ENCODE measurements around the gene CACFD1. TPM values are rescaled to one million over a fixed set of nuclear protein-coding genes. Genes with fewer than 3 reads are reported as not detected.

Gene CACFD1
- total and polyA plus RNA-seq, 2 of the 13 experiments (the other 11 are each of a cell fraction or from before 2014, with no cell fraction given), result 13.8 to 14.6 TPM

DNA sequence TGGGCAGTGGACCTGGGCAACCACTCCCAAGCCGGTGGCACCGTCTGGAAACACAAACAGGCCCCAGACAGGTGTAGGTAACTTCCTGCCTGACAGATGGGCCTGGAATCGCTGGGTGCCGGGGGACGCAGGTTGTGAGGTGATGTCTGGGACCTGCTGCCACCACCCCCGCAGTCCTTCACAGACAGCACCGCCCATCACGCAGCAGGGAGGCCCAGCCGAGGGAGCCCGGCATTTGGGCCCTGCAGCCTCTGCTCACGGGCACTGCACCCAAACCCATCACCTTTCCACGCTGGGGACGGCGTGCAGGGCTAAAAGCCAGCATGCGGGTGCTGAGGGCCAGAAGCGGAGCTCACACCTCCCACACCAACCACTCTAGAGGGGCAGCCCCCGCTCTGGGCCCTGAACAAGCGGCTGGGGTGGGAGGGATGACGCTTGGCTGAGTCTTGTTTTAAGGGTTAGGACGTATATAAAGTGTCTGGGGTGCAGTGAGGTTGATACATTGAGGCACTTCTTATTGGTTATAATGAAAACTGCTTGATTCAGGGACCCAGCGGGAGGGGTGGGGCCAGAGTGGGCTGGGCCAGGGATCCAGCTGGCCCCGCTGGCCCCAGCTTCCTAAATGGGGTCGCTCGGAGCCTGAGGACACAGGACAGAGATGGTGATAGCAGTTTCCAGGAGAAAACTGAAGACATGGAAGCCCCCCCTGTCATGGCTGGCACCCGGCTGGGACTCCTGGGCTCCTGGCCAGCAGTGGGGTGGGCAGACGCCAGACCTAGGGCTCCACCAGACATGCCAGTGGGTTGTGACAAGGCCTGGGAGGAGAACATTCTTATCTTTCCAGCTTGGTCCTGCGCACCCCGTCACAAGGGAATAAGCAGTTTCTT is 53.7 kb downstream of the CACFD1 start:
- Histone ChIP-seq H3K79me2 (ENCODE audit: insufficient read depth, low read length) (no peaks in the 10 kb centered on the region), H3K9me3 (ENCODE audit: low read length) (no peaks in the 10 kb centered on the region), H3K36me3 (replicated peaks in 1 of 2; ENCODE audit: control insufficient read depth in 1 of 2, insufficient read depth in 2 of 2, low read length in 2 of 2) (no peaks in the 10 kb centered on the region), H3K4me2 (ENCODE audit: low read depth, low read length) (no peak overlapping the region), H3K27ac (ENCODE audit: extremely low read length, insufficient read depth, low read length) (no peak overlapping the region), H3K9ac (ENCODE audit: insufficient read depth, low read depth, low read length) (no peak overlapping the region), H2AFZ (ENCODE audit: low read length) (no peak overlapping the region), H3K27me3 (ENCODE audit: control insufficient read depth in 1 of 2, insufficient read depth in 2 of 2, low read length in 2 of 2) (peaks cover 3 to 69% of the 10 kb centered on the region in 2 experiments; a peak in 3 of 5 replicates), H3K4me3 (replicated peaks in 1 of 3; ENCODE audit: insufficient read depth in 1 of 3, low read depth in 2 of 3, low read length in 3 of 3) (no peak overlapping the region), H3K4me1 (ENCODE audit: insufficient read depth, low read length) (peaks cover 41% of the 10 kb centered on the region), H4K20me1 (ENCODE audit: insufficient read depth, low read length) (no peaks in the 10 kb centered on the region)
- intact Hi-C loops (cut with micrococcal nuclease; ENCODE audit: unreplicated experiment) (no loop called here), in situ Hi-C loops (cut with HindIII; ENCODE audit: extremely low pct_ligation_motif_present, low pct_unique_long_range_greater_than_20kb) (no loop called here)
- DNase-seq (ENCODE audit: low spot score) (no peak), FAIRE-seq (no peak), ATAC-seq (no peak)
- TF ChIP-seq, protein P1, sequence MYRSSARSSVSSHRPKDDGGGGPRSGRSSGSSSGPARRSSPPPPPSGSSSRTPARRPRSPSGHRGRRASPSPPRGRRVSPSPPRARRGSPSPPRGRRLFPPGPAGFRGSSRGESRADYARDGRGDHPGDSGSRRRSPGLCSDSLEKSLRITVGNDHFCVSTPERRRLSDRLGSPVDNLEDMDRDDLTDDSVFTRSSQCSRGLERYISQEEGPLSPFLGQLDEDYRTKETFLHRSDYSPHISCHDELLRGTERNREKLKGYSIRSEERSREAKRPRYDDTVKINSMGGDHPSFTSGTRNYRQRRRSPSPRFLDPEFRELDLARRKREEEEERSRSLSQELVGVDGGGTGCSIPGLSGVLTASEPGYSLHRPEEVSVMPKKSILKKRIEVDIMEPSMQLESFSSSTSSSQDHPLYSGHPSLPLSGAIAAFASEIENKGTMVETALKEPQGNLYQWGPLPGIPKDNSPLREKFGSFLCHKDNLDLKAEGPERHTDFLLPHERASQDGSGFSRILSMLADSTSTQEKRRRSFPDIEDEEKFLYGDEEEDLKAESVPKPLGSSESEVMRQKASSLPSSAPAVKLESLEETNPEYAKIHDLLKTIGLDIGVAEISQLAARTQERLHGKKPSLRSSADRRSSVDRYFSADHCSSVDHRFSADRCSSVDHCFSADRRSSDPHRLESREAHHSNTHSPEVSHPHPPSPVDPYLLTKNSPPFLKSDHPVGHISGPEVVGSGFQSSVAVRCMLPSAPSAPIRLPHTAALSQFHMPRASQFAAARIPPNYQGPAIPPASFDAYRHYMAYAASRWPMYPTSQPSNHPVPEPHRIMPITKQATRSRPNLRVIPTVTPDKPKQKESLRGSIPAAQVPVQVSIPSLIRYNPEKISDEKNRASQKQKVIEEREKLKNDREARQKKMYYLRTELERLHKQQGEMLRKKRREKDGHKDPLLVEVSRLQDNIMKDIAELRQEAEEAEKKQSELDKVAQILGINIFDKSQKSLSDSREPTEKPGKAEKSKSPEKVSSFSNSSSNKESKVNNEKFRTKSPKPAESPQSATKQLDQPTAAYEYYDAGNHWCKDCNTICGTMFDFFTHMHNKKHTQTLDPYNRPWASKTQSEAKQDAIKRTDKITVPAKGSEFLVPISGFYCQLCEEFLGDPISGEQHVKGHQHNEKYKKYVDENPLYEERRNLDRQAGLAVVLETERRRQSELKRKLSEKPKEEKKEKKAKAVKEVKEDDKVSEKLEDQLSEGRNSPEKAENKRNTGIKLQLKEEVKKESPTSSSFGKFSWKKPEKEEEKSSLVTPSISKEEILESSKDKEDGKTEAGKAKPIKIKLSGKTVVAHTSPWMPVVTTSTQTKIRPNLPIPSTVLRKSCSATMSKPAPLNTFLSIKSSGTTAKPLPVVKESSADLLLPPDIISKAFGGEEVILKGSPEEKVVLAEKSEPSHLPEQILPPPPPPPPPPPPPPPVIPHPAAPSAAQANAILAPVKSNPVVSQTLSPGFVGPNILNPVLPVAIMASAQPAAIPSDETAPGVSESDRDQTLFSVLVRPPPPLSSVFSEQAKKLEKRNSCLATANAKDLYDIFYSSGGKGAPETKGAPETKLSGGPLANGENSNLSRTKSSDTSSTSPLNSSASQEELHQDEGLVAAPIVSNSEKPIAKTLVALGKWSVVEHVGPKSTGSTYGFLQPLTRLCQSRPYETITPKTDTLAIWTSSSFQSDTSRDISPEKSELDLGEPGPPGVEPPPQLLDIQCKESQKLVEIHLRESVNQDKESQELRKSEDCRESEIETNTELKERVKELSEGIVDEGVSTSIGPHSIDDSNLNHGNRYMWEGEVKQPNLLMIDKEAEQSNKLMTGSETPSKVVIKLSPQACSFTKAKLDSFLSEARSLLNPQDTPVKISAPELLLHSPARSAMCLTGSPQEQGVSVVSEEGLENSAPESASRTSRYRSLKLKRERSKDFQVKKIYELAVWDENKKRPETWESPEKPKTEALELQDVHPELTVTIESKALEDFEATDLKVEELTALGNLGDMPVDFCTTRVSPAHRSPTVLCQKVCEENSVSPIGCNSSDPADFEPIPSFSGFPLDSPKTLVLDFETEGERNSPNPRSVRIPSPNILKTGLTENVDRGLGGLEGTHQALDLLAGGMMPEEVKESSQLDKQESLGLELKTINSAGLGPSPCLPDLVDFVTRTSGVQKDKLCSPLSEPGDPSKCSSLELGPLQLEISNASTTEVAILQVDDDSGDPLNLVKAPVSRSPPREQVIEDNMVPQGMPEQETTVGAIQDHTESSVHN (CRISPR knock-in tag; IDR thresholded peaks at IDR 0.05), result no peak
- TF ChIP-seq NR0B2 (CRISPR knock-in tag; IDR thresholded peaks at IDR 0.05) (no peak), KAT7 (CRISPR knock-in tag; IDR thresholded peaks at IDR 0.05; ENCODE audit: borderline replicate concordance) (no peak), GABPB1 (CRISPR knock-in tag; IDR thresholded peaks at IDR 0.05) (no peak), ISX (CRISPR knock-in tag; conservative IDR thresholded peaks at IDR 0.05) (no peak), ZNF256 (CRISPR knock-in tag; conservative IDR thresholded peaks at IDR 0.05) (no peak), MLLT10 (CRISPR knock-in tag; IDR thresholded peaks at IDR 0.05) (no peak), SOX13 (IDR thresholded peaks at IDR 0.05) (no peak), SOX13 (CRISPR knock-in tag; conservative IDR thresholded peaks at IDR 0.05 in 1 of 2, IDR thresholded peaks at IDR 0.05 in 1 of 2) (no peak), FIP1L1 (IDR thresholded peaks at IDR 0.05; ENCODE audit: borderline replicate concordance, insufficient read depth, low read depth, low read length) (no peak), ZNF367 (CRISPR knock-in tag; IDR thresholded peaks at IDR 0.05; ENCODE audit: borderline replicate concordance) (no peak)
- WGBS (ENCODE audit: low lambda C conversion rate), result 50% methylated on average over 21 of the region's 28 CpGs
- ChIA-PET POLR2A (no interaction called here), CTCF (ENCODE audit: low intra/inter-chr PET ratio, low total read pairs) (no interaction called here)
- no TSS peak for BruUV-seq (replicated peaks)

Measured in HepG2 (cell line).